SU-DHL-6 (cell line): Measurements from ENCODE around the gene SGK2.

ENCODE experiments used
- EZH2phosphoT487 ChIP-seq: fragments of 200-600 bp; sonication (generic), shearing (Covaris generic); conservative IDR thresholded peaks from 2 replicates; pipeline ENCODE4 v1.6.1; 2018; ENCODE audit warnings: mild to moderate bottlenecking, antibody characterized with exemption, low read length, moderate library complexity, mixed read lengths
- TF ChIP-seq, protein P1 (sequence below): fragments of 200-600 bp; sonication (generic); IDR thresholded peaks from one replicate; pipeline ENCODE4 v1.5.1; 2017; ENCODE audit warnings: antibody characterized with exemption, mild to moderate bottlenecking, low read length, moderate library complexity; ENCODE audit not compliant: insufficient read depth, poor library complexity, severe bottlenecking

DNA sequence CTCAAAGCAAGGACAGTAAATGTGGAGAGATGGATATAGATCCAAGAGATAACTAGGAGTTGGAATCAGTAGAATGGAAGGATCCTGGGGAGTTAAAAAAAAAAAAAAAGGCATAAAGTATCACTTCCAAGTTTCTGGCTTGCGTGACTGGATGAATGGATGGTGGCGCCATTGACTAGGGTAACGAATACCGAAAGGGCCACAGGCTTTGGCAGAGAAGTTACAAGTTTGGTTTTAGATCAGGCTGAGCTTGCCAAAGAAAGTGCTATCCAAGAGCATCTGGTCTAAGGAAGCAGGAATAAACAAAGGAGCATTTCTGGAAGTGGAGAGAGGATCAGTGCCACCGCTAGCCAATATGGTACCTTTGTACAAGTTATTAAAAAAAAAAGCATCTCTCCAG lies 33.8 kb upstream of the SGK2 start:
- TF ChIP-seq, protein P1, sequence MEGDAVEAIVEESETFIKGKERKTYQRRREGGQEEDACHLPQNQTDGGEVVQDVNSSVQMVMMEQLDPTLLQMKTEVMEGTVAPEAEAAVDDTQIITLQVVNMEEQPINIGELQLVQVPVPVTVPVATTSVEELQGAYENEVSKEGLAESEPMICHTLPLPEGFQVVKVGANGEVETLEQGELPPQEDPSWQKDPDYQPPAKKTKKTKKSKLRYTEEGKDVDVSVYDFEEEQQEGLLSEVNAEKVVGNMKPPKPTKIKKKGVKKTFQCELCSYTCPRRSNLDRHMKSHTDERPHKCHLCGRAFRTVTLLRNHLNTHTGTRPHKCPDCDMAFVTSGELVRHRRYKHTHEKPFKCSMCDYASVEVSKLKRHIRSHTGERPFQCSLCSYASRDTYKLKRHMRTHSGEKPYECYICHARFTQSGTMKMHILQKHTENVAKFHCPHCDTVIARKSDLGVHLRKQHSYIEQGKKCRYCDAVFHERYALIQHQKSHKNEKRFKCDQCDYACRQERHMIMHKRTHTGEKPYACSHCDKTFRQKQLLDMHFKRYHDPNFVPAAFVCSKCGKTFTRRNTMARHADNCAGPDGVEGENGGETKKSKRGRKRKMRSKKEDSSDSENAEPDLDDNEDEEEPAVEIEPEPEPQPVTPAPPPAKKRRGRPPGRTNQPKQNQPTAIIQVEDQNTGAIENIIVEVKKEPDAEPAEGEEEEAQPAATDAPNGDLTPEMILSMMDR, result no peak
- no peak for TF ChIP-seq EZH2phosphoT487
